Measurements from ENCODE around the gene C11orf52. TPM values are rescaled to one million over a fixed set of nuclear protein-coding genes. Genes with fewer than 3 reads are reported as not detected.

The C11orf52 gene
- total and polyA plus RNA-seq, 2 donors (not counting 1 experiment from before 2014, with no cell fraction given) = not detected

GRCh38 chr11:111925953-111926352 lies 7.2 kb downstream of the C11orf52 start:
- Mint-ChIP-seq H3K4me3 (peak overlapping the region; percentile 92), H3K27ac (peak overlapping the region; percentile 93), H3K9me3 (ENCODE audit: insufficient read depth) (no peaks in the 10 kb centered on the region), H3K4me1 (peaks cover 14% of the 10 kb centered on the region), H3K27me3 (peaks cover 15% of the 10 kb centered on the region)
- CTCF ChIA-PET = interaction anchor here (1.0 to 2.0 kb wide), 9 partner anchors 9 to 355 kb away, joined by 3 to 10 read pairs (median 5); partner anchors contain the start of gene DIXDC1
- Histone ChIP-seq H3K9ac (ENCODE audit: low read length) (no peak overlapping the region), H3K36me3 (replicated peaks in 1 of 2; ENCODE audit: control extremely low read depth in 1 of 2, control insufficient read depth in 1 of 2, extremely low read depth in 1 of 2, insufficient read depth in 2 of 2, low read length in 1 of 2) (no peaks in the 10 kb centered on the region), H3K4me2 (replicated peaks; ENCODE audit: low read depth, low read length, poor library complexity, severe bottlenecking) (peak overlapping the region; percentile 97), H4K20me1 (ENCODE audit: control insufficient read depth, insufficient read depth, low read length, poor library complexity, severe bottlenecking) (no peaks in the 10 kb centered on the region), H2AFZ (ENCODE audit: insufficient read depth, low read depth, low read length, poor library complexity, severe bottlenecking) (peak overlapping the region; percentile 96), H3K4me3 (ENCODE audit: control extremely low read depth in 1 of 5, extremely low read depth in 1 of 5, insufficient read depth in 1 of 5, low read depth in 2 of 5, low read length in 4 of 5) (no peak overlapping the region), H3K27ac (ENCODE audit: low read length in 2 of 2) (peak overlapping the region in 1 of 2 donors; percentile 67), H3K79me2 (ENCODE audit: control insufficient read depth, insufficient read depth, low read length) (no peaks in the 10 kb centered on the region), H3K9me3 (ENCODE audit: control extremely low read depth in 1 of 3, control insufficient read depth in 2 of 3, insufficient read depth in 1 of 3, low read length in 2 of 3) (no peaks in the 10 kb centered on the region), H3K27me3 (replicated peaks in 1 of 4; ENCODE audit: control extremely low read depth in 1 of 4, control insufficient read depth in 3 of 4, insufficient read depth in 4 of 4, low read length in 3 of 4) (peaks cover 0 to 4% (median 0%) of the 10 kb centered on the region in 4 experiments), H3K4me1 (ENCODE audit: control insufficient read depth in 2 of 2, insufficient read depth in 2 of 2, low read length in 2 of 2) (peaks cover 9 to 14% of the 10 kb centered on the region in 2 donors)
- ATAC-seq (ENCODE audit: low read depth) (no peak), DNase-seq (peak; percentile 23)
- TF ChIP-seq CTCF (IDR thresholded peaks at IDR 0.05) (no peak), EZH2 (IDR thresholded peaks at IDR 0.05; ENCODE audit: borderline replicate concordance, insufficient read depth, low read depth, low read length, poor library complexity, severe bottlenecking) (no peak)
- 97% methylated on average over 15 of the region's 16 CpGs for WGBS (ENCODE audit: insufficient coverage)
- POLR2A ChIA-PET = interaction anchor here (1.4 kb wide), 1 partner anchor 46 kb away, joined by 10 read pairs; the partner anchor contains the start of gene CFAP68
- intact Hi-C loops (cut with micrococcal nuclease) = loop anchor here (1.0 to 5.0 kb wide), 5 partner anchors 55 to 301 kb away; partner anchors contain the start of genes ALG9, NKAPD1, PIH1D2 and PPP2R1B

Measured in B cell (primary cell).